MM.1S (cell line): ENCODE measurements around the gene CTSZ.

ENCODE experiments used
- DNase-seq: peaks from one replicate; pipeline ENCODE4 v3.0.0-alpha.2; 2015
- H2AFZ ChIP-seq: fragments of 300-600 bp; sonication (generic); 2 replicates; pipeline ENCODE4 v1.6.0; 2016; ENCODE audit warnings: antibody characterized with exemption, low read length
- H3F3A ChIP-seq: fragments of 300-600 bp; sonication (generic); 2 replicates; pipeline ENCODE4 v1.6.1; 2016; ENCODE audit warnings: mild to moderate bottlenecking, antibody characterized with exemption, low read length, moderate library complexity, mixed read lengths; ENCODE audit not compliant: insufficient read depth
- H3K27ac ChIP-seq: fragments of 300-600 bp; sonication (generic); 2 replicates; pipeline ENCODE4 v1.5.1; 2016; ENCODE audit warnings: mild to moderate bottlenecking, low read length
- H3K27me3 ChIP-seq: fragments of 300-600 bp; sonication (generic); replicated peaks from 2 replicates; pipeline ENCODE4 v1.6.0; 2016; ENCODE audit warnings: low read length; ENCODE audit not compliant: insufficient read depth
- H3K36me3 ChIP-seq: fragments of 300-600 bp; sonication (generic); replicated peaks from 2 replicates; pipeline ENCODE4 v1.6.1; 2016; ENCODE audit warnings: mild to moderate bottlenecking, low read length, mixed read lengths; ENCODE audit not compliant: insufficient read depth
- H3K4me1 ChIP-seq: fragments of 300-600 bp; sonication (generic); 2 replicates; pipeline ENCODE4 v1.6.1; 2016; ENCODE audit warnings: low read length, mixed read lengths
- H3K4me2 ChIP-seq: fragments of 300-600 bp; sonication (generic); 2 replicates; pipeline ENCODE4 v1.6.0; 2016; ENCODE audit warnings: low read depth, low read length
- H3K4me3 ChIP-seq: fragments of 300-600 bp; sonication (generic); 2 replicates; pipeline ENCODE4 v1.5.1; 2016; ENCODE audit warnings: low read length, mixed read lengths
- H3K79me2 ChIP-seq: fragments of 300-600 bp; sonication (generic); 2 replicates; pipeline ENCODE4 v1.6.1; 2016; ENCODE audit warnings: mixed run types, low read length, mixed read lengths
- H3K9ac ChIP-seq: fragments of 300-600 bp; sonication (generic); 2 replicates; pipeline ENCODE4 v1.6.1; 2016; ENCODE audit warnings: low read length, mixed read lengths
- H3K9me2 ChIP-seq: fragments of 300-600 bp; sonication (generic); replicated peaks from 2 replicates; pipeline ENCODE4 v1.6.1; 2016; ENCODE audit warnings: mild to moderate bottlenecking, low read length, mixed read lengths; ENCODE audit not compliant: insufficient read depth
- H3K9me3 ChIP-seq: fragments of 300-600 bp; sonication (generic); replicated peaks from 2 replicates; pipeline ENCODE4 v1.6.1; 2016; ENCODE audit warnings: mild to moderate bottlenecking, low read length, mixed read lengths; ENCODE audit not compliant: insufficient read depth
- H4K20me1 ChIP-seq: fragments of 300-600 bp; sonication (generic); 2 replicates; pipeline ENCODE4 v1.6.1; 2016; ENCODE audit warnings: mild to moderate bottlenecking, low read length, moderate library complexity, mixed read lengths; ENCODE audit not compliant: insufficient read depth
- CTCF ChIP-seq: fragments of 300-600 bp; sonication (generic); IDR thresholded peaks from 2 replicates; pipeline ENCODE4 v1.5.1; 2016; ENCODE audit warnings: antibody characterized with exemption, low read length, mixed read lengths
- EZH2 ChIP-seq: fragments of 300-600 bp; sonication (generic); optimal IDR thresholded peaks from 2 replicates; pipeline ENCODE3; 2017; ENCODE audit warnings: low read depth, mild to moderate bottlenecking, antibody characterized with exemption, low read length, mixed read lengths
- EZH2phosphoT487 ChIP-seq: fragments of 300-600 bp; sonication (generic); IDR thresholded peaks from 2 replicates; pipeline ENCODE4 v1.6.1; 2018; ENCODE audit warnings: antibody characterized with exemption, low read length

Gene CTSZ

DNA sequence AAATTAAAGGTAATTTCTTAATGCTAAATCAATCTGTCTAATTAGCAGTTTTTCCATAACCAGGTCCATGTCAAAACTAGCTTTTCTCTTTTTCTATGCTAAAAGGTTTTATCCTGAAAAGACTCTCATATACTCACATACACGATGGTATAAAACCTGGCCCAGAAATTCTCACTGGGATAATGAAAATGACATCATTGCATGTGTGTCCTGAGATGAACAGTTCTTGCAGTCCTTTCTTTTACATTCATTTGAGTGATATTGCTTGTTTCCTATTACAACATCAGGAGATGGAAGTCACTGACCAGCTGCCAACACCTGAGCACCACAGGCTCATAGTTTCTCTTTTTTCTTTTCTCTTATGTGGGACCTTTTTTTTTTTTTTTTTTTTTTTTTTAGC, 43.4 kb upstream of the CTSZ start:
- Histone ChIP-seq H4K20me1 (no peaks in the 10 kb centered on the region), H3K27me3 (0 out of 2 replicates have a peak, but pooled peaks cover 2% of the 10 kb centered on the region), H3K9me3 (no peaks in the 10 kb centered on the region), H3K4me3 (no peak overlapping the region), H3K27ac (no peak overlapping the region), H3K9ac (no peak overlapping the region), H3K9me2 (no peaks in the 10 kb centered on the region), H2AFZ (no peak overlapping the region), H3K4me1 (no peaks in the 10 kb centered on the region), H3F3A (no peaks in the 10 kb centered on the region), H3K36me3 (no peaks in the 10 kb centered on the region), H3K79me2 (no peaks in the 10 kb centered on the region), H3K4me2 (no peak overlapping the region)
- no peak for DNase-seq
- TF ChIP-seq CTCF = no peak

DNA sequence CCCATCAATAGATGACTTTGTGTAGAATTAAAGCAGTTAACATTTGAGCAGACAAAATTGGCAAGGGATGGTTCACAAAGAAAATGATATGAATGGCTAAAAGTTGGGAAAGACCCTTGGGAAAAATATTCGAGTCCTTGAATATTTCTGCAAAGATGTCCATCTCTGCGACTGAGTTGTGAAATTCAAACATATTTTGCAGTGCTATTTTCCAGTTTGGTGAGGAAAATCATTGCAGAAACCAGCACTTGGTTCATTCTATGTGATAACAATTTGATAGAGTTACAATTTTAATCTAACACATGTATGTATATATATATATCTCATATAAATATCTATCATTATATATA, 41.6 kb upstream of the CTSZ start:
- no peak overlapping the region for H3K9ac ChIP-seq
- H3K4me2 ChIP-seq = no peak overlapping the region
- no peak overlapping the region for H3K27ac ChIP-seq

DNA sequence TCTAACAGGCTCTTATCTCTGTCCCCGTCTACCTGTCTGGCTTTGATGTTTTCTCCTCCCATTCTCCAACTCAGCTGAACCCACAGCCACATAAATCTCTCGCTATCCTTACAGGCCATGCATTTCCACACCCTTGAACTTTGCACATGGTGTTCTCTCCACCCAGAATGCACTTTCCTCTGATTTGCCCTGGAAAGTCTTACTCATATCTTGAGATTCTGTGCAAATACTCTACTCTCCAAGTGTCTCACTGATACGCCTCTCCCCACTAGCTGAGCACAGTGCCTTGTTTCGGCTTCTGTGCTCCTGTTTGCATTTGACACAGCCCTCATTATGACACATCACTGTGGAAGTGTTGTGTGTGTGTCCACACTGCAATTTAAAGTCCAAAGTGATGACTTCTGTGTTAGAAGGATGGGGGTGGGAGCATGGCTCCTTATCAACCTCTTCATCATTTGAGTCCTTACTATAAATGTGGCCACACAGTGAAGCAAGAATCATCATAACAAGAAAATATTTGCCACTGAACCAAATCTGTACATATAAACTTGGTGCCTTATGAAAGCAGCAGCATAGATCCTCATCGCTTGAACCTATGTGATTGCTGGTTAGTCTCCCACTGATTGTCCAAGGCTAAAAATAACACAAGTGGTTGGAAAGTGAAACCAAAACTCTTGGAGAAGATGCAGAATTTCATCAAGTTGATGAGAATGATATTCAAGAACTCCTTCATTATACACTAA, 41.1 kb upstream of the CTSZ start:
- no peak overlapping the region for H3K4me3 ChIP-seq
- H3K9ac ChIP-seq = no peak overlapping the region
- no peak overlapping the region for H3K4me2 ChIP-seq
- peaks cover 5% of the 10 kb centered on the region for H3K4me1 ChIP-seq
- no peak overlapping the region for H2AFZ ChIP-seq
- no peaks in the 10 kb centered on the region for H3F3A ChIP-seq
- H3K9me2 ChIP-seq = no peaks in the 10 kb centered on the region
- H3K79me2 ChIP-seq = no peaks in the 10 kb centered on the region
- no peak for TF ChIP-seq EZH2
- no peak for TF ChIP-seq CTCF
- TF ChIP-seq EZH2phosphoT487 = no peak
- H3K36me3 ChIP-seq = no peaks in the 10 kb centered on the region
- H3K27me3 ChIP-seq = no peaks in the 10 kb centered on the region
- H3K27ac ChIP-seq = no peak overlapping the region
- no peaks in the 10 kb centered on the region for H3K9me3 ChIP-seq
- H4K20me1 ChIP-seq = no peaks in the 10 kb centered on the region
- DNase-seq = no peak

More for the DNA sequence above, 41.6 kb upstream of the CTSZ start:
- no peaks in the 10 kb centered on the region for H3K4me1 ChIP-seq
- no peaks in the 10 kb centered on the region for H3K9me3 ChIP-seq
- H3K9me2 ChIP-seq = no peaks in the 10 kb centered on the region
- no peaks in the 10 kb centered on the region for H4K20me1 ChIP-seq
- H3F3A ChIP-seq = no peaks in the 10 kb centered on the region
- H3K4me3 ChIP-seq = no peak overlapping the region
- no peaks in the 10 kb centered on the region for H3K36me3 ChIP-seq
- TF ChIP-seq EZH2phosphoT487 = no peak
- no peak for TF ChIP-seq EZH2
- no peak for TF ChIP-seq CTCF
- H2AFZ ChIP-seq = no peak overlapping the region
- H3K27me3 ChIP-seq = no peaks in the 10 kb centered on the region
- no peaks in the 10 kb centered on the region for H3K79me2 ChIP-seq
- DNase-seq = no peak
